Calu3 (cell line): ENCODE measurements around the gene PIGBOS1. TPM values are rescaled to one million over a fixed set of nuclear protein-coding genes. Genes with fewer than 3 reads are reported as not detected.
"Not testable (repeated sequence)": the region's sequence is repeated elsewhere in the genome, so short reads cannot be mapped to it uniquely, and the experiment has no call there.

Experiments used
- BruUV-seq: library from RNA; stranded (reverse); fragments of 400-500 nt; replicated peaks from 2 replicates; lab custom pipeline; 2021; lab: Mats Ljungman, UMichigan
- CTCF ChIA-PET: fragments of 300-600 bp; sonication (Branson Sonifier 250); formaldehyde crosslinking; loops from one replicate; lab custom pipeline; 2022; ENCODE audit warnings: antibody characterized with exemption; lab: Charles Lee
- DNase-seq: peaks from one replicate; pipeline ENCODE4 v3.0.0; 2022
- H3K27ac Mint-ChIP-seq: one replicate; pipeline ENCODE4 v1.8.0; 2022; ENCODE audit warnings: mixed read lengths; ENCODE audit not compliant: unreplicated experiment
- H3K27me3 Mint-ChIP-seq: one replicate; pipeline ENCODE4 v1.8.0; 2022; ENCODE audit warnings: mixed read lengths; ENCODE audit not compliant: unreplicated experiment
- H3K36me3 Mint-ChIP-seq: one replicate; pipeline ENCODE4 v1.8.0; 2022; ENCODE audit warnings: mild to moderate bottlenecking, moderate library complexity, mixed read lengths; ENCODE audit not compliant: insufficient read depth, unreplicated experiment
- H3K4me1 Mint-ChIP-seq: one replicate; pipeline ENCODE4 v1.8.0; 2022; ENCODE audit warnings: mild to moderate bottlenecking, low read depth, mixed read lengths; ENCODE audit not compliant: unreplicated experiment
- H3K4me3 Mint-ChIP-seq: one replicate; pipeline ENCODE4 v1.8.0; 2022; ENCODE audit warnings: mild to moderate bottlenecking, low read depth, moderate library complexity, mixed read lengths; ENCODE audit not compliant: unreplicated experiment
- H3K9me3 Mint-ChIP-seq: one replicate; pipeline ENCODE4 v1.8.0; 2022; ENCODE audit warnings: low read depth, mixed read lengths; ENCODE audit not compliant: unreplicated experiment
- intact Hi-C: fragments of 100-400 bp; cut with micrococcal nuclease; formaldehyde crosslinking; loops from one replicate; pipeline ENCODE4 v1.10.0; 2022; ENCODE audit not compliant: unreplicated experiment
- total RNA-seq: library from RNA; stranded (reverse); gene quantifications from 2 replicates; pipeline ENCODE4 v1.2.3, GENCODE V29; 2022
- TF ChIP-seq, protein P1 (sequence below): fragments of 200-600 bp; IDR thresholded peaks from one replicate; pipeline ENCODE4 v1.8.0; 2022; ENCODE audit warnings: antibody characterized with exemption; ENCODE audit not compliant: unreplicated experiment

PIGBOS1 gene
- total RNA-seq, 1 experiment from 2014 or later = 16.6 TPM

DNA sequence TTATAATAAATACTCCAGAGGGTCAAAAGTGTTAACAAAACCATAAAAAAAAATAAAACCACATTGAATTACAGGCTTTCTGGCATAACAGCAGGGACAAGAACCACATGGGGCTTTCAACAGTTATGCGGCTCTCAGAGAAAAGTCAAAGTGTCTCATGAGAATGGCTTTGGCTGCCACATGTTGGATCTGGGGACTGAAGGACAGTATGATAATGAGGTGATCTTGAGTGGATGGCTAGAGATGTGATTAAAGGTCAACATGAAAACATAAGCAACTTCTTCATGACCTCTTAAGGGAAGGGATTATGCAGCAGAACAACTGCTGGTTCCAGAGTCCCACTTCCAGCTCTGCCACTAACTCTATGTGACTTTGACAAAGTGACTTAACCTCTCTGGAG is 34.5 kb downstream of the PIGBOS1 start:
- TF ChIP-seq, protein P1, sequence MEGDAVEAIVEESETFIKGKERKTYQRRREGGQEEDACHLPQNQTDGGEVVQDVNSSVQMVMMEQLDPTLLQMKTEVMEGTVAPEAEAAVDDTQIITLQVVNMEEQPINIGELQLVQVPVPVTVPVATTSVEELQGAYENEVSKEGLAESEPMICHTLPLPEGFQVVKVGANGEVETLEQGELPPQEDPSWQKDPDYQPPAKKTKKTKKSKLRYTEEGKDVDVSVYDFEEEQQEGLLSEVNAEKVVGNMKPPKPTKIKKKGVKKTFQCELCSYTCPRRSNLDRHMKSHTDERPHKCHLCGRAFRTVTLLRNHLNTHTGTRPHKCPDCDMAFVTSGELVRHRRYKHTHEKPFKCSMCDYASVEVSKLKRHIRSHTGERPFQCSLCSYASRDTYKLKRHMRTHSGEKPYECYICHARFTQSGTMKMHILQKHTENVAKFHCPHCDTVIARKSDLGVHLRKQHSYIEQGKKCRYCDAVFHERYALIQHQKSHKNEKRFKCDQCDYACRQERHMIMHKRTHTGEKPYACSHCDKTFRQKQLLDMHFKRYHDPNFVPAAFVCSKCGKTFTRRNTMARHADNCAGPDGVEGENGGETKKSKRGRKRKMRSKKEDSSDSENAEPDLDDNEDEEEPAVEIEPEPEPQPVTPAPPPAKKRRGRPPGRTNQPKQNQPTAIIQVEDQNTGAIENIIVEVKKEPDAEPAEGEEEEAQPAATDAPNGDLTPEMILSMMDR = no peak
- CTCF ChIA-PET = no interaction called here
- no peak for DNase-seq
- no peak overlapping the region for H3K27ac Mint-ChIP-seq
- H3K4me1 Mint-ChIP-seq = peaks cover 30% of the 10 kb centered on the region
- no TSS peak for BruUV-seq
- H3K4me3 Mint-ChIP-seq = no peak overlapping the region
- intact Hi-C loops = loop anchor here (10.0 kb wide), 1 partner anchor 1320 kb away; no protein-coding TSS in a partner anchor
- peaks cover 9% of the 10 kb centered on the region for H3K36me3 Mint-ChIP-seq
- no peaks in the 10 kb centered on the region for H3K27me3 Mint-ChIP-seq
- H3K9me3 Mint-ChIP-seq = no peaks in the 10 kb centered on the region

DNA sequence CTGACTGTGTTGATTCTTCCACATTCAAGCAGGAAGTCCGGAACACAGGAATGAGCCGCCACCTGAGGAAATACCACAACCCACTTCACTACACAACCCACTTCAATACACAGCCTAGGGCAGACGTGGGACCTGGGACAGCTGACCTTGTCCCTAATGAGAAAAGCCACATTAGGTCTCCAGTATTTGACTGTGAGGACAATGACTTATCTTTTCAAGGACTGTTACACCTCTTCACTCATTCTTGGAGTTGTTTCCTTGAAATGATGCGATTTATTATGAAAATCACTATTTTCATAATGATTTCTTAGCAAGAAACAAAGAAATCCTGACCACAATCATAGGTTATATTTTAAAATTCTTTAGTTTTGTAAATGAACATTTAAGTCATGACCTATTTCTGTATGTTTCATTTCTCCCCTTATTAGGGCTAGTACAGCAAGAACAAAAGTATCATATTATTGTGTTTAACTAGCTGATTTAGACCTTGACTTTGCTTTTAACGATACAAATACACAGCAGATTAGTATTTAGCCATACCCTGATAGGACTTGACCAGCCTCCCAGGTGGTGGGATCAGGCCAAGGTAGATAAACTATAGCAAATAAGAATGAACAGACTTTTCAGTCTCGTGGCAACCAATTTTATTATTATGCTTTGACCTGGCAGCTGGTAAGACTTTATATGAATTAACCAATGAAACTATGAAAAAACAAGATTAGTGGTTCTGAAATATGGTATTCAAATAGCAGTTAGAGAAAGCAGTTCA is 35.4 kb downstream of the PIGBOS1 start:
- CTCF ChIA-PET = no interaction called here
- no peak for DNase-seq
- Mint-ChIP-seq H3K27me3 (no peaks in the 10 kb centered on the region), H3K9me3 (no peaks in the 10 kb centered on the region), H3K36me3 (peaks cover under 1% of the 10 kb centered on the region), H3K4me1 (peaks cover 34% of the 10 kb centered on the region), H3K27ac (no peak overlapping the region), H3K4me3 (no peak overlapping the region)
- BruUV-seq = no TSS peak
- TF ChIP-seq, protein P1 = no peak
- intact Hi-C loops = loop anchor here (10.0 kb wide), 1 partner anchor 1319 kb away; no protein-coding TSS in a partner anchor

DNA sequence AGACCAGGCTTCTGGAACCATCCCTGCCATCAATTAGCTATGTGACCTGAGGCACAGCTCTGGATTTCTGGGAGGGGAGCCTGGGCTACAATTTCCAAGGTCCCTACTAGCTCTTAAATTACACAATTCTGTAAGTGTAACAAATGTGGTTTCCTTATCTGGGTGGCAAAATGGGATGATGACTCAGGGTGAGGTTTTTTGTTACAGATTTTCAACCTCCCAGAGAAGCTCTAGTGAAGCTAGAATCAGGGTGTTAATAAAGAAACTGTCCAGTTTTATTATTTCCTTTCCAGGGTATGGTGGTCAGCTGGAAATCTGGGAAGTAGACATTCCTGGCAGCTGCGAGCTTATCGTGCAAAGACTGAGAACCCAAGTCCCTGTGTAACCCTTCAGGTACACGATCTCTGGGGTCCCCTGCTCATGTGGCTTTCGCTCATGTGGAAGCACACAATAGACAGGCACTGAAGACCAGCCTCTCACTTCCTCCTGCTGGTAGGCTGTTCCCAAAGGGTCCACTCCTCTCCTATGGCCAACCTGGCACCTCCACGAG is 36.6 kb downstream of the PIGBOS1 start:
- TF ChIP-seq, protein P1 = no peak
- Mint-ChIP-seq H3K36me3 (no peaks in the 10 kb centered on the region), H3K27ac (no peak overlapping the region), H3K4me3 (no peak overlapping the region), H3K4me1 (peaks cover 34% of the 10 kb centered on the region), H3K27me3 (no peaks in the 10 kb centered on the region), H3K9me3 (no peaks in the 10 kb centered on the region)
- CTCF ChIA-PET = interaction anchor here (1.0 kb wide), 1 partner anchor 61 kb away, joined by 5 read pairs; no protein-coding TSS in a partner anchor
- DNase-seq = peak; percentile 17
- no TSS peak for BruUV-seq
- intact Hi-C loops = loop anchor here (10.0 kb wide), 1 partner anchor 1318 kb away; no protein-coding TSS in a partner anchor

DNA sequence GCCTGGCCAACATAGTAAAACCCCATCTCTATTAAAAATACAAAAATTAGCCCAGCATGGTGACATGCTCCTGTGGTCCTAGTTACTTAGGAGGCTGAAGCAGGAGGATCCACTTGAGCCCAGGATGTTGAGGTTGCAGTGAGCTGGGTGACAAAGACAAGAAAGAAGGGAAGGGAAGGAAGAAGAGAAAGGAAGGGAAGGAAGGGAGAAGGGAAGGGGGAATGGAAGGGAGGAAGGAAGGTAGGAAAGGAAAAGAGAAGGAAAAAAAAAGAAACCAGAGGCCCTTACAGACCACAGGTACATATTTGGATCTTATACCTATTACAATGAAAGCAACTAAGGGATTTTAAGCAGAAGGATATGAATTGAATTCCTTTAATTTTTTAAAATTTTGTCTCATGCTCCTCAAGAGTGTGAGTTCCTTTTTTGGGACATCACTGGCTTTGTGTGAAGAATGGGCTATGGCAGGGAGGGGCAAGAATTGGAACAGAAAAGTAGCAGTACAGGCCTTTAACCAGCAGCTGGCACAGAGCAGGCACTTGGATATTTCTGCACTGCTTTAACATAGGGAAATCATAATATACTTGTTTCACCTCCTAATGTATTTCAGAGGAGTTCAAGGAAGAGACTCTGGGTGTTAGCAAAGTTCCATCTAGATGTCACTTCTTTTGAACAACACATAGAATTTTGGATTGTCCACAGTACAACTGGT is 37.2 kb downstream of the PIGBOS1 start:
- BruUV-seq = no TSS peak
- Mint-ChIP-seq H3K27me3 (no peaks in the 10 kb centered on the region), H3K4me1 (peaks cover 34% of the 10 kb centered on the region), H3K36me3 (no peaks in the 10 kb centered on the region), H3K4me3 (no peak overlapping the region), H3K27ac (no peak overlapping the region), H3K9me3 (no peaks in the 10 kb centered on the region)
- intact Hi-C loops = loop anchor here (10.0 kb wide), 1 partner anchor 1317 kb away; no protein-coding TSS in a partner anchor
- CTCF ChIA-PET = interaction anchor here (1.0 kb wide), 1 partner anchor 61 kb away, joined by 5 read pairs; no protein-coding TSS in a partner anchor
- TF ChIP-seq, protein P1 = no peak
- no peak for DNase-seq

DNA sequence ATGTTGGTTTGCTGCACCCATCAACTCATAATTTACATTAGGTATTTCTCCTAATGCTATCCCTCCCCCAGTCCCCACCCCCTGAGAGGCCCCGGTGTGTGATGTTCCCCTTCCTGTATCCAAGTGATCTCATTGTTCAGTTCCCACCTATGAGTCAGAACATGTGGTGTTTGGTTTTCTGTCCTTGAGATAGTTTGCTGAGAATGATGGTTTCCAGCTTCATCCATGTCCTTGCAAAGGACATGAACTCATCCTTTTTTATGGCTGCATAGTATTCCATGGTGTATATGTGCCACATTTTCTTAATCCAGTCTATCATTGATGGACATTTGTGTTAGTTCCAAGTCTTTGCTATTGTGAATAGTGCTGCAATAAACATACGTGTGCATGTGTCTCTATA is 38.3 kb downstream of the PIGBOS1 start:
- H3K27me3 Mint-ChIP-seq, H3K27ac Mint-ChIP-seq, H3K36me3 Mint-ChIP-seq, H3K4me3 Mint-ChIP-seq, CTCF ChIA-PET, H3K9me3 Mint-ChIP-seq, BruUV-seq, DNase-seq: not testable (repeated sequence)
- peaks cover 34% of the 10 kb centered on the region for H3K4me1 Mint-ChIP-seq
- intact Hi-C loops = loop anchor here (10.0 kb wide), 1 partner anchor 1316 kb away; no protein-coding TSS in a partner anchor
